ENCODE results near the gene MLLT3. TPM values are rescaled to one million over a fixed set of nuclear protein-coding genes. Genes with fewer than 3 reads are reported as not detected.

MLLT3 gene
- total RNA-seq, 1 donor from 2014 or later = 65.8 TPM

DNA sequence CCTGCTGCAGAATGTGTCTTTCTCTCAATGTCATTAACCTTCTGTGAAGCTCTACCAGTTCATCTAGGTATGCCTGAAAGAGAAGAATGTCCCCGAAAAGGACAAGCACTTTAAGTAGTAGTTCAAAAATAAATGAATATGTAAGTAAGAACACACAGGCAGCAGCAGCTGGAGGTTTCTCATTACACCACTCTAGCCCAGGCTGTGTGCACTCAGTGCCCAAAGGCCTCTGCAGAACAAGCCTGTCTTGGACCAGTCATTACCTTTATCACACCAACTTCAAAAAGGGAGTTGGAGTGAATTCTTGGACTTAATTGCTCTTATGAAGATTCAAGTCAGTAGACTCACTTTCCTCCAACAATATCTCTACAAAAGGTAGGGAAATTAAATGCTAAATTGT lies 268.8 kb downstream of the MLLT3 start:
- no peaks in the 10 kb centered on the region for H3K9me3 ChIP-seq (ENCODE audit: control insufficient read depth in 3 of 3, low read length in 3 of 3)
- H3K36me3 ChIP-seq (ENCODE audit: control insufficient read depth in 3 of 3, insufficient read depth in 3 of 3, low read length in 3 of 3) = peaks cover 0 to 6% (median 0%) of the 10 kb centered on the region in 3 donors
- H3K27me3 ChIP-seq (ENCODE audit: control insufficient read depth in 3 of 3, insufficient read depth in 3 of 3, low read length in 3 of 3) = no peaks in the 10 kb centered on the region
- H3K4me3 ChIP-seq (ENCODE audit: low read length in 3 of 3) = no peak overlapping the region
- H3K27ac ChIP-seq (ENCODE audit: low read depth, low read length) = no peak overlapping the region
- peaks cover 13 to 23% (median 21%) of the 10 kb centered on the region in 3 donors for H3K4me1 ChIP-seq (ENCODE audit: control insufficient read depth in 3 of 3, insufficient read depth in 3 of 3, low read length in 3 of 3)
- H3K9ac ChIP-seq (ENCODE audit: low read depth in 1 of 3, low read length in 3 of 3) = no peak overlapping the region

DNA sequence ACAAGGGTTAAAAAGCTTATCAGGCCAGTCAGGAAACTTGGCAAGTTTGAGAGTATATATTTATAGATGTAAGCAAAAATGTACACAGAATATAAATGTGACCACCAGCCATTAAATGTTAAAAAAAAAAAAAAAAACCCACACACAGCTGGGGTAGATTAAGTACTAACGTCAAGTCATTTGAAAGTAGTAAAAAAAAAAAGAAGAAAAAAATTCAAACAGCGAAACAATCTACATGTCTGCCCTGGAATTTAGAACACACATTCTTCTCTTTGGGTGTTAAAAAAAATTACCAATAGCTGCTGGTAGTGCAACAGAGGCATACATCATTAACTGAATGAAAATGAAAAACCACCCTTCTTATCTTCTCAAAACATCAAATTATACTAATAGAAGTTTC lies 269.7 kb downstream of the MLLT3 start:
- Histone ChIP-seq H3K4me1 (ENCODE audit: control insufficient read depth in 3 of 3, insufficient read depth in 3 of 3, low read length in 3 of 3) (peaks cover 13 to 23% (median 15%) of the 10 kb centered on the region in 3 donors), H3K27ac (ENCODE audit: low read depth, low read length) (no peak overlapping the region), H3K4me3 (ENCODE audit: low read length in 3 of 3) (no peak overlapping the region), H3K9ac (ENCODE audit: low read depth in 1 of 3, low read length in 3 of 3) (no peak overlapping the region), H3K36me3 (ENCODE audit: control insufficient read depth in 3 of 3, insufficient read depth in 3 of 3, low read length in 3 of 3) (peaks cover 0 to 6% (median 0%) of the 10 kb centered on the region in 3 donors), H3K9me3 (ENCODE audit: control insufficient read depth in 3 of 3, low read length in 3 of 3) (no peaks in the 10 kb centered on the region), H3K27me3 (ENCODE audit: control insufficient read depth in 3 of 3, insufficient read depth in 3 of 3, low read length in 3 of 3) (no peaks in the 10 kb centered on the region)

DNA sequence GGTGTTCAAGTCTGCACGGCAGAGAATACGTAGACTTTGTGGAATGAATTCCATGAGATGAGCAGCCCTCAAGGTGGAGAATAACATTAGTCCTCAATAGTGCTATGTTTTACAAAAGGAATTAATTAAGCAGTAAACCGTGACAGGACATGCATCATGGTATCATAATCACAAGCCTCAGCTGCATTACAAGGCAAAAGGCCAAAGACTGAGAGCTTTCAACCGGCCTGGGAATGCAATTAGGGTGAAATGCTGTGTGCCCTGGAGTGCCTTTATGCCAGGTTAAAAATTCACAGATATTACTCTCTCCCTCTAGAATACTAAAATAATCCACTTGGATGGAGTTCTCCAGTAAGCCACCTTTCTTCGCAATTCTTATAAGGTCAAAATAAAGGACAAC lies 270.6 kb downstream of the MLLT3 start:
- Histone ChIP-seq H3K27ac (ENCODE audit: low read depth, low read length) (no peak overlapping the region), H3K4me3 (ENCODE audit: low read length in 3 of 3) (no peak overlapping the region), H3K9ac (ENCODE audit: low read depth in 1 of 3, low read length in 3 of 3) (no peak overlapping the region), H3K27me3 (ENCODE audit: control insufficient read depth in 3 of 3, insufficient read depth in 3 of 3, low read length in 3 of 3) (no peaks in the 10 kb centered on the region), H3K36me3 (ENCODE audit: control insufficient read depth in 3 of 3, insufficient read depth in 3 of 3, low read length in 3 of 3) (peaks cover 0 to 6% (median 0%) of the 10 kb centered on the region in 3 donors), H3K4me1 (ENCODE audit: control insufficient read depth in 3 of 3, insufficient read depth in 3 of 3, low read length in 3 of 3) (peaks cover 8 to 19% (median 9%) of the 10 kb centered on the region in 3 donors), H3K9me3 (ENCODE audit: control insufficient read depth in 3 of 3, low read length in 3 of 3) (no peaks in the 10 kb centered on the region)

GRCh38 chr9:20349568-20349967 lies 272.7 kb downstream of the MLLT3 start:
- Histone ChIP-seq H3K36me3 (ENCODE audit: control insufficient read depth in 3 of 3, insufficient read depth in 3 of 3, low read length in 3 of 3) (peaks cover 0 to 11% (median 7%) of the 10 kb centered on the region in 3 donors), H3K9ac (ENCODE audit: low read depth in 1 of 3, low read length in 3 of 3) (no peak overlapping the region), H3K27ac (ENCODE audit: low read depth, low read length) (no peak overlapping the region), H3K27me3 (ENCODE audit: control insufficient read depth in 3 of 3, insufficient read depth in 3 of 3, low read length in 3 of 3) (no peaks in the 10 kb centered on the region), H3K4me1 (ENCODE audit: control insufficient read depth in 3 of 3, insufficient read depth in 3 of 3, low read length in 3 of 3) (peaks cover 3 to 14% (median 6%) of the 10 kb centered on the region in 3 donors), H3K4me3 (ENCODE audit: low read length in 3 of 3) (no peak overlapping the region), H3K9me3 (ENCODE audit: control insufficient read depth in 3 of 3, low read length in 3 of 3) (no peaks in the 10 kb centered on the region)

GRCh38 chr9:20343325-20343724 lies 279.0 kb downstream of the MLLT3 start:
- H3K9ac ChIP-seq (ENCODE audit: low read depth in 1 of 3, low read length in 3 of 3) = no peak overlapping the region
- no peak overlapping the region for H3K27ac ChIP-seq (ENCODE audit: low read depth, low read length)
- no peak overlapping the region for H3K4me3 ChIP-seq (ENCODE audit: low read length in 3 of 3)
- peaks cover 0 to 7% (median 5%) of the 10 kb centered on the region in 3 donors for H3K36me3 ChIP-seq (ENCODE audit: control insufficient read depth in 3 of 3, insufficient read depth in 3 of 3, low read length in 3 of 3)
- H3K27me3 ChIP-seq (ENCODE audit: control insufficient read depth in 3 of 3, insufficient read depth in 3 of 3, low read length in 3 of 3) = no peaks in the 10 kb centered on the region
- H3K4me1 ChIP-seq (ENCODE audit: control insufficient read depth in 3 of 3, insufficient read depth in 3 of 3, low read length in 3 of 3) = no peaks in the 10 kb centered on the region
- H3K9me3 ChIP-seq (ENCODE audit: control insufficient read depth in 3 of 3, low read length in 3 of 3) = no peaks in the 10 kb centered on the region

- H3K27ac ChIP-seq (ENCODE audit: low read depth, low read length) = no peak overlapping the region
- H3K27me3 ChIP-seq (ENCODE audit: control insufficient read depth in 3 of 3, insufficient read depth in 3 of 3, low read length in 3 of 3) = peaks cover 0 to 9% (median 4%) of the 10 kb centered on the region in 3 donors
- H3K36me3 ChIP-seq (ENCODE audit: control insufficient read depth in 3 of 3, insufficient read depth in 3 of 3, low read length in 3 of 3) = peaks cover 0 to 1% (median 0%) of the 10 kb centered on the region in 3 donors
- H3K9ac ChIP-seq (ENCODE audit: low read depth in 1 of 3, low read length in 3 of 3) = no peak overlapping the region
- no peaks in the 10 kb centered on the region for H3K4me1 ChIP-seq (ENCODE audit: control insufficient read depth in 3 of 3, insufficient read depth in 3 of 3, low read length in 3 of 3)
- no peaks in the 10 kb centered on the region for H3K9me3 ChIP-seq (ENCODE audit: control insufficient read depth in 3 of 3, low read length in 3 of 3)
- no peak overlapping the region for H3K4me3 ChIP-seq (ENCODE audit: low read length in 3 of 3)
Measured at GRCh38 chr9:20340511-20340861, 281.8 kb downstream of the MLLT3 start.

DNA sequence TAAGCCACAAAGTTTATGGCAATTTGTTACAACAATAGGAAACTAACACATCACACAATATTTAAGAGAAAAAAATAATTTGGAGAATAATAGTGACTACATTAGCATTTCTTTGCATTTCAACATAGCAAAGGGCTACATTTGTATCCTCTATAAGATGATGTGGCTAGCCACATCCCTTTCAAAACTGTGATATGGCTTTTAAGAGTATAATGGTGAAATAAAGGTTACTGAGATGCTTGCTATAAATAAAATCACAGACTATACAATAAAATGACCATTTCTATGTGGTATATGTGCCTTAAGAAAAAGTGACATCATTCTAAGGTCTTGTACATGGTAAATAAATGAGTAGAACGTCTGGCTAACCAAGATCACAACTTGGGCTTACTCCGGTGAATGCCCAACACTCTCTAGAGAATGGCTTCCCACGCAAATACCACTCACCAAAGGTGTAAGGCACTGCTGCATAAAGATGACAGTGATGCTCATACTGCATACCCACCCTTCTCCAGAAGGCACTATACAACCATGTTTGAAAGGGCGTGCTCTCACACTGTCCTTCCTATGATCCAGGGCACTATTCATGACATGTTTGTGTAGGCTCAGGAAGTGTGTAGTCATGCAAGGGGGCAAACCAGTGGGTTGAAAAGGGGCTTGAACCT lies 286.5 kb downstream of the MLLT3 start:
- no peak overlapping the region for H3K4me3 ChIP-seq (ENCODE audit: low read length in 3 of 3)
- H3K4me1 ChIP-seq (ENCODE audit: control insufficient read depth in 3 of 3, insufficient read depth in 3 of 3, low read length in 3 of 3) = no peaks in the 10 kb centered on the region
- H3K27me3 ChIP-seq (ENCODE audit: control insufficient read depth in 3 of 3, insufficient read depth in 3 of 3, low read length in 3 of 3) = peaks cover 0 to 9% (median 4%) of the 10 kb centered on the region in 3 donors
- no peak overlapping the region for H3K27ac ChIP-seq (ENCODE audit: low read depth, low read length)
- no peaks in the 10 kb centered on the region for H3K9me3 ChIP-seq (ENCODE audit: control insufficient read depth in 3 of 3, low read length in 3 of 3)
- H3K36me3 ChIP-seq (ENCODE audit: control insufficient read depth in 3 of 3, insufficient read depth in 3 of 3, low read length in 3 of 3) = no peaks in the 10 kb centered on the region
- H3K9ac ChIP-seq (ENCODE audit: low read depth in 1 of 3, low read length in 3 of 3) = no peak overlapping the region

GRCh38 chr9:20333991-20334390 lies 288.3 kb downstream of the MLLT3 start:
- no peak overlapping the region for H3K9ac ChIP-seq (ENCODE audit: low read depth in 1 of 3, low read length in 3 of 3)
- no peaks in the 10 kb centered on the region for H3K36me3 ChIP-seq (ENCODE audit: control insufficient read depth in 3 of 3, insufficient read depth in 3 of 3, low read length in 3 of 3)
- H3K4me3 ChIP-seq (ENCODE audit: low read length in 3 of 3) = no peak overlapping the region
- H3K4me1 ChIP-seq (ENCODE audit: control insufficient read depth in 3 of 3, insufficient read depth in 3 of 3, low read length in 3 of 3) = no peaks in the 10 kb centered on the region
- H3K9me3 ChIP-seq (ENCODE audit: control insufficient read depth in 3 of 3, low read length in 3 of 3) = no peaks in the 10 kb centered on the region
- no peak overlapping the region for H3K27ac ChIP-seq (ENCODE audit: low read depth, low read length)
- peaks cover 0 to 9% (median 4%) of the 10 kb centered on the region in 3 donors for H3K27me3 ChIP-seq (ENCODE audit: control insufficient read depth in 3 of 3, insufficient read depth in 3 of 3, low read length in 3 of 3)

DNA sequence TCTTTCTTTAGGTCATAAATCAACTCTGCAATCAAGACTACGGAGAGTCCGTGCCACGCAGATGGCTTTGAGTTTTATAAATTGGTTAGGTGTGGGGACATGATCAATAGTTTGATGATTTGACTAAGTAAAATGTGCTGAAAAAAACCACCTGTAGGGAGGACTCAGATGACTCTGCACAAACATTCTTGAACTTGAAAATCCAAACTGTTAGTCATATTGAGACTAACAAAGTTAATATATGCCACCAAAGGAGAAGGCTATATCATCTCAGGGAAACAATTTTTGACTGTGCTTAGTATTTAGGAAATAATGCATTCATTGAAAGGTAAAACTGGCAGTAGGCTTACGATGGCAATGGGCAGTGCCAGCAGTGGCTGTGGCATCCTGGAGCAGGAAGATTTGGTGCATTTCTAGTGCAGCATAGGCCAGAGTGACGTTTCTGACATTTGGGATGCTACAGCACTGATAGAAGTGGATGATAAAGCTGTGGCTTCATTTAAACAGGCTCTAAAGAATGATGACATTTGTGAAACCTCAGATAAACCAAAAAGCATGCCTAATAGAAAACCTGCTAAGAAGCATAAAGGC lies 291.1 kb downstream of the MLLT3 start:
- no peaks in the 10 kb centered on the region for H3K36me3 ChIP-seq (ENCODE audit: control insufficient read depth in 3 of 3, insufficient read depth in 3 of 3, low read length in 3 of 3)
- no peak overlapping the region for H3K4me3 ChIP-seq (ENCODE audit: low read length in 3 of 3)
- H3K4me1 ChIP-seq (ENCODE audit: control insufficient read depth in 3 of 3, insufficient read depth in 3 of 3, low read length in 3 of 3) = no peaks in the 10 kb centered on the region
- peaks cover 0 to 3% (median 0%) of the 10 kb centered on the region in 3 donors for H3K27me3 ChIP-seq (ENCODE audit: control insufficient read depth in 3 of 3, insufficient read depth in 3 of 3, low read length in 3 of 3)
- no peak overlapping the region for H3K27ac ChIP-seq (ENCODE audit: low read depth, low read length)
- H3K9me3 ChIP-seq (ENCODE audit: control insufficient read depth in 3 of 3, low read length in 3 of 3) = no peaks in the 10 kb centered on the region
- no peak overlapping the region for H3K9ac ChIP-seq (ENCODE audit: low read depth in 1 of 3, low read length in 3 of 3)

DNA sequence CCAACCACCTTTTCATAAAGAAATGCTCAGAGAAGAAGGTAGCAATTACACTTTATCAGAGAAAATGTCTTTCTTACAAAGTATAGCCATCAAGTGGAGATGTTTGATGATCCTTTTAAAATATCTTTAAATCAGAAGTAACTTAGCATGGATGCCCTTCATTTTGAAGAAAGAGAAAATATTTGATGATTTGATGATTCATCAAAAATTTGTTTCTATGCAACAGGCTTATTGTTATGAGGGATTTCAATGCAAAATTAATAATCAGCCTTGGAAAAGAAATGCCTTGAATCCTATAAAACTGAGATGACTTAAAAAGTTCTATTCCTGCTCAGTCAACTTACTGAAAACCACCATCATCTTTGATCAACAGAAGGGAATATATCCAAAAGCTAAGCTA lies 291.6 kb downstream of the MLLT3 start:
- Histone ChIP-seq H3K27ac (ENCODE audit: low read depth, low read length) (no peak overlapping the region), H3K9me3 (ENCODE audit: control insufficient read depth in 3 of 3, low read length in 3 of 3) (no peaks in the 10 kb centered on the region), H3K4me1 (ENCODE audit: control insufficient read depth in 3 of 3, insufficient read depth in 3 of 3, low read length in 3 of 3) (no peaks in the 10 kb centered on the region)

More for the DNA sequence above, 291.6 kb downstream of the MLLT3 start:
- Histone ChIP-seq H3K9ac (ENCODE audit: low read depth in 1 of 3, low read length in 3 of 3) (no peak overlapping the region), H3K4me3 (ENCODE audit: low read length in 3 of 3) (no peak overlapping the region), H3K27me3 (ENCODE audit: control insufficient read depth in 3 of 3, insufficient read depth in 3 of 3, low read length in 3 of 3) (no peaks in the 10 kb centered on the region), H3K36me3 (ENCODE audit: control insufficient read depth in 3 of 3, insufficient read depth in 3 of 3, low read length in 3 of 3) (no peaks in the 10 kb centered on the region)

Data from skeletal muscle tissue (tissue), 4 donors.